Middle frontal gyrus (tissue), 1 donor: ENCODE data around the gene MEIOC.
"Not testable (repeated sequence)": the region's sequence is repeated elsewhere in the genome, so short reads cannot be mapped to it uniquely, and the experiment has no call there.

Experiments used
- DNase-seq: peaks from one replicate; pipeline ENCODE4 v3.0.0-alpha.2; 2015; ENCODE audit warnings: low spot score; ENCODE audit errors: extremely low spot score

The MEIOC gene

GRCh38 chr17:44647736-44648135, 8.5 kb upstream of the MEIOC start:
- DNase-seq, result no peak

GRCh38 chr17:44648963-44649362, 7.3 kb upstream of the MEIOC start:
- no peak for DNase-seq

- no peak for DNase-seq
Observed at GRCh38 chr17:44651228-44651627, 5.0 kb upstream of the MEIOC start.

- no peak for DNase-seq
Observed at GRCh38 chr17:44652727-44653126, 3.5 kb upstream of the MEIOC start.

- no peak for DNase-seq
Observed at GRCh38 chr17:44653384-44653783, 2.9 kb upstream of the MEIOC start.

- no peak for DNase-seq
Observed at GRCh38 chr17:44653954-44654353, 2.3 kb upstream of the MEIOC start.

- DNase-seq, result no peak
Observed at GRCh38 chr17:44661835-44662234, 5.6 kb downstream of the MEIOC start.

GRCh38 chr17:44663095-44663494, 6.8 kb downstream of the MEIOC start:
- no peak for DNase-seq

GRCh38 chr17:44664867-44665266, 8.6 kb downstream of the MEIOC start:
- no peak for DNase-seq

- DNase-seq, result no peak
Observed at GRCh38 chr17:44666006-44666405, 9.7 kb downstream of the MEIOC start.

GRCh38 chr17:44672479-44673093, 16.3 kb downstream of the MEIOC start:
- DNase-seq, result no peak

GRCh38 chr17:44673893-44674292, 17.6 kb downstream of the MEIOC start:
- DNase-seq, result no peak

GRCh38 chr17:44677136-44677535, 20.9 kb downstream of the MEIOC start:
- DNase-seq, result no peak

- not testable (repeated sequence) for DNase-seq
Observed at GRCh38 chr17:44683303-44683702, 27.0 kb downstream of the MEIOC start.

GRCh38 chr17:44687756-44688155, 31.5 kb downstream of the MEIOC start:
- DNase-seq, result no peak

- DNase-seq, result no peak
Observed at GRCh38 chr17:44688200-44688599, 31.9 kb downstream of the MEIOC start.

- no peak for DNase-seq
Observed at GRCh38 chr17:44688675-44689476, 32.6 kb downstream of the MEIOC start.

GRCh38 chr17:44689477-44690217, 33.4 kb downstream of the MEIOC start, which contains the start of gene CCDC43:
Gene CCDC43 (minus strand): TSS chr17:44689776. CDS start chr17:44689753, 23 bp downstream.
- DNase-seq, result peak; percentile 85

GRCh38 chr17:44690746-44691306, 34.6 kb downstream of the MEIOC start:
- DNase-seq, result not testable (repeated sequence)

- no peak for DNase-seq
Observed at GRCh38 chr17:44693609-44694008, 37.3 kb downstream of the MEIOC start.

GRCh38 chr17:44700288-44700687, 44.0 kb downstream of the MEIOC start:
- DNase-seq, result not testable (repeated sequence)
